ENCODE measurements around the gene ZBTB11. TPM values are rescaled to one million over a fixed set of nuclear protein-coding genes. Genes with fewer than 3 reads are reported as not detected.

Gene ZBTB11
- total RNA-seq, 1 experiment from 2014 or later = 14.8 TPM

DNA sequence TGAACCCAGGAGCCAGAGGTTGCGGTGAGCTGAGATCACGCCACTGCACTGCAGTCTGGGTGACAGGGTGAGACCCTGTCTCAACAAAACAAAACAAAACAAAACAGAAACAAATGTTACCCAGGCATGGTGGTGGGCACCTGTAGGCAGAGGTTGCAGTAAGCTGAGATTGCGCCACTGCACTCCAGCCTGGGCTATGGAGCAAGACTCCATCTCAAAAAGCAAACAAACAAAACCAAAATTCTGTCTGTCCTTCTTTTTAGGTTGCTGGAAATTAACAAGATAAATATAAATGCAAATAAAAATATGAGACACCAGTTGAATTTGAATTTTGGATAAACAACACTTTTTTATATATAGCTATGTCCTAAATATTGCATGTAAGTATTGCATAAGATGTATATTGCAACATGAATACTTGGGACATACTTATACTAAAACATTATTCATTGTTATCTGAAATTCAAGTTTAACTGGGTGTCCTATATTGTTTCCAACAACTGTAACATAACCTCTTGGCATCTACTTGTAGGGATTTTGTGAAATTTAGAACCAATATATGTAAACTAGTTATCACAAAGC, 42.8 kb upstream of the ZBTB11 start:
- H3K27me3 Mint-ChIP-seq (ENCODE audit: low read depth) = no peaks in the 10 kb centered on the region
- Histone ChIP-seq H3K4ac (ENCODE audit: low read depth, low read length) (no peak overlapping the region), H4K8ac (replicated peaks; ENCODE audit: insufficient read length, low read depth, low read length) (no peak overlapping the region), H3K27ac (ENCODE audit: insufficient read length, low read depth, low read length) (no peak overlapping the region), H3T11ph (ENCODE audit: low read length) (no peak overlapping the region), H2BK20ac (ENCODE audit: low read depth, low read length, poor library complexity, severe bottlenecking) (no peak overlapping the region), H3K27me3 (ENCODE audit: insufficient read depth, low read length) (no peaks in the 10 kb centered on the region), H2BK15ac (ENCODE audit: low read depth, low read length) (no peak overlapping the region), H2BK120ac (ENCODE audit: low read depth, low read length, poor library complexity, severe bottlenecking) (no peak overlapping the region), H3K9ac (ENCODE audit: extremely low read depth, insufficient read length, low read length) (no peak overlapping the region), H3K79me2 (ENCODE audit: insufficient read depth, low read length) (no peaks in the 10 kb centered on the region), H3K23me2 (ENCODE audit: insufficient read length, low read depth, low read length, poor library complexity, severe bottlenecking) (peaks cover 3% of the 10 kb centered on the region), H3K4me2 (ENCODE audit: insufficient read depth, insufficient read length, low read length) (no peak overlapping the region), H2BK12ac (ENCODE audit: insufficient read length, low read depth, low read length) (no peak overlapping the region), H2AFZ (ENCODE audit: low read length) (no peak overlapping the region), H3K79me1 (ENCODE audit: insufficient read depth, low read depth, low read length, poor library complexity, severe bottlenecking) (no peaks in the 10 kb centered on the region), H2BK5ac (ENCODE audit: insufficient read length, low read length) (no peak overlapping the region), H3K18ac (ENCODE audit: insufficient read length, low read depth, low read length) (no peak overlapping the region), H3K56ac (ENCODE audit: insufficient read length, low read depth, low read length) (no peak overlapping the region), H4K20me1 (ENCODE audit: control insufficient read depth, insufficient read depth, insufficient read length) (no peaks in the 10 kb centered on the region), H4K5ac (ENCODE audit: insufficient read length, low read depth, low read length) (no peak overlapping the region), H3K9me3 (ENCODE audit: control insufficient read depth, low read depth, low read length) (no peaks in the 10 kb centered on the region), H3K14ac (ENCODE audit: insufficient read depth, low read length) (no peak overlapping the region), H4K91ac (ENCODE audit: insufficient read length, low read depth, low read length) (no peak overlapping the region), H3K4me1 (ENCODE audit: insufficient read depth, low read length) (no peaks in the 10 kb centered on the region), H3K23ac (ENCODE audit: insufficient read length, low read depth, low read length) (no peak overlapping the region), H2AK5ac (ENCODE audit: insufficient read length, low read length) (no peak overlapping the region)
- no peaks in the 10 kb centered on the region for H3K9me3 Mint-ChIP-seq
- H3K27ac Mint-ChIP-seq = no peak overlapping the region
- no CpG with 5 or more reads among the region's 3 CpGs for WGBS (ENCODE audit: extremely low coverage, insufficient read length, low lambda C conversion rate)
- peaks cover 11% of the 10 kb centered on the region in 2 experiments for H3K4me1 Mint-ChIP-seq
- TF ChIP-seq, protein P1, sequence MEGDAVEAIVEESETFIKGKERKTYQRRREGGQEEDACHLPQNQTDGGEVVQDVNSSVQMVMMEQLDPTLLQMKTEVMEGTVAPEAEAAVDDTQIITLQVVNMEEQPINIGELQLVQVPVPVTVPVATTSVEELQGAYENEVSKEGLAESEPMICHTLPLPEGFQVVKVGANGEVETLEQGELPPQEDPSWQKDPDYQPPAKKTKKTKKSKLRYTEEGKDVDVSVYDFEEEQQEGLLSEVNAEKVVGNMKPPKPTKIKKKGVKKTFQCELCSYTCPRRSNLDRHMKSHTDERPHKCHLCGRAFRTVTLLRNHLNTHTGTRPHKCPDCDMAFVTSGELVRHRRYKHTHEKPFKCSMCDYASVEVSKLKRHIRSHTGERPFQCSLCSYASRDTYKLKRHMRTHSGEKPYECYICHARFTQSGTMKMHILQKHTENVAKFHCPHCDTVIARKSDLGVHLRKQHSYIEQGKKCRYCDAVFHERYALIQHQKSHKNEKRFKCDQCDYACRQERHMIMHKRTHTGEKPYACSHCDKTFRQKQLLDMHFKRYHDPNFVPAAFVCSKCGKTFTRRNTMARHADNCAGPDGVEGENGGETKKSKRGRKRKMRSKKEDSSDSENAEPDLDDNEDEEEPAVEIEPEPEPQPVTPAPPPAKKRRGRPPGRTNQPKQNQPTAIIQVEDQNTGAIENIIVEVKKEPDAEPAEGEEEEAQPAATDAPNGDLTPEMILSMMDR (conservative IDR thresholded peaks at IDR 0.05) = no peak
- H3K4me3 Mint-ChIP-seq = no peak overlapping the region
- no peaks in the 10 kb centered on the region for H3K36me3 Mint-ChIP-seq (ENCODE audit: insufficient read depth in 1 of 3, low read depth in 3 of 3)
- no peak for DNase-seq

Data from H9 (cell line).